ENCODE results near the gene LRRFIP1.

Gene LRRFIP1

GRCh38 chr2:237638176-237638575 is 10.8 kb downstream of the LRRFIP1 start:
- Histone ChIP-seq H3K27me3 (ENCODE audit: control insufficient read depth, insufficient read depth, low read length) (no peaks in the 10 kb centered on the region), H3K36me3 (ENCODE audit: insufficient read depth, low read length) (peaks cover 24% of the 10 kb centered on the region), H3K9me3 (replicated peaks; ENCODE audit: low read length) (no peaks in the 10 kb centered on the region), H3K4me3 (ENCODE audit: low read length) (no peak overlapping the region), H3K4me2 (ENCODE audit: low read length) (no peak overlapping the region), H3K4me1 (ENCODE audit: control insufficient read depth, insufficient read depth, low read length) (peaks cover 8% of the 10 kb centered on the region), H3K9ac (ENCODE audit: low read depth, low read length) (no peak overlapping the region)

DNA sequence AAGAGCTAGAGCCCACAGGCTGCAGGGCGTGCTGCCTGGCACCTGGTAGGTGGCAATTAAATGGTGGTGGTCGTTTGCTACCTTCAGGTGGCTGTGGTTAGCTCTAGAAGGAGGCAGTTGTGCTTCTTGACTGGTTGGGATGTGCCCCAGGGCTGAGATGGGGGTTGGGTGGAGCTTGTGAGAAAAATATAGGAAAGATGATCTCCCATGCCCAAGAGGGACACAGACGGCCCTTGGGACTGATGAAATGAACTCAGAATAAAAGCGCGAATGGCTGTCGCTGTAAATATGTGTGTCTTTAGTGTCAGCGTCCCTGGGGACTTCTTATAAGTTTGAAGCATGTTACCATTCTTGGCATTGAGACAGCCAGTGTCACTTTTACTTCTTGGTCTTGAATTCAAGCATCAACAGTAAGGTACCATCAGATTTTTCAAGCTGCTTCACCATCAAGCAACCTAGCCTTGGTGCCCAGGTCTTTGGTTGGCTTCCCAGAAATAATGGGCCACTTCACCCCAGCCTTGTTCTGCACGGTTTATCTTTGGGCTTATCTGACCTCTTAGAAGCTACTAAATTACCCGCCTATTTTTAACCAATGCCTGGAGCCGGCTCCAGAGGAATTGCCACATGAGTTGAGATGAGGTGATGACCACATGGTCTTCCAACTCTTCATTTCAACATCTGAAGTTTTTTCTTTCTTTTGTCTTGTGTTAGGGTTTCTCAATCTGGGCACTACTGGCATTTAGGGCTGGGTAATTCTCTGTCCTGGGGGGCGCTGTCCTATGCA is 11.9 kb downstream of the LRRFIP1 start:
- H3K9ac ChIP-seq (ENCODE audit: low read depth, low read length), result no peak overlapping the region
- H3K27me3 ChIP-seq (ENCODE audit: control insufficient read depth, insufficient read depth, low read length), result no peaks in the 10 kb centered on the region
- peaks cover 19% of the 10 kb centered on the region for H3K36me3 ChIP-seq (ENCODE audit: insufficient read depth, low read length)
- H3K4me1 ChIP-seq (ENCODE audit: control insufficient read depth, insufficient read depth, low read length), result peaks cover 5% of the 10 kb centered on the region
- no peak overlapping the region for H3K4me2 ChIP-seq (ENCODE audit: low read length)
- no peak overlapping the region for H3K4me3 ChIP-seq (ENCODE audit: low read length)
- H3K9me3 ChIP-seq (replicated peaks; ENCODE audit: low read length), result no peaks in the 10 kb centered on the region

DNA sequence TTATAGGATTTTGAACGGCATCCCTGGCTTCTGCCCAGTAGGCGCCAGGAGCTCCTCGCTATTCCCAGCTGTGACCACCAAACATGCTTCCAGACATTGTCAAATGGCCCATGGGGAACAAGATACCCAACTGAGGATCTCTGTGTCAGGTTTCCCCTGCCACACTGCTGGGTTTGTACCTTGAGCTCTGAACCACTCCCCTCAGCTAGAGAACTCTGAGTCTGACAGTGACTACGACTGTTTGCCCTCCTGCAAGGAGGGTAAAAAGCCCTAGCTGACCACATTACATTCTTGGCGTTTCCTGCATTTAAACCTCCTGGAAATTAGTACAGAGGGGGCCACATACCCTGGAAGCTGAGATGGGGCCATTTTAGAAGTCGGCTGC is 12.4 kb downstream of the LRRFIP1 start:
- Histone ChIP-seq H3K9me3 (replicated peaks; ENCODE audit: low read length) (no peaks in the 10 kb centered on the region), H3K27me3 (ENCODE audit: control insufficient read depth, insufficient read depth, low read length) (no peaks in the 10 kb centered on the region), H3K4me1 (ENCODE audit: control insufficient read depth, insufficient read depth, low read length) (peaks cover 5% of the 10 kb centered on the region), H3K36me3 (ENCODE audit: insufficient read depth, low read length) (peaks cover 16% of the 10 kb centered on the region), H3K9ac (ENCODE audit: low read depth, low read length) (no peak overlapping the region), H3K4me3 (ENCODE audit: low read length) (no peak overlapping the region), H3K4me2 (ENCODE audit: low read length) (no peak overlapping the region)

- no peaks in the 10 kb centered on the region for H3K27me3 ChIP-seq (ENCODE audit: control insufficient read depth, insufficient read depth, low read length)
- H3K9me3 ChIP-seq (replicated peaks; ENCODE audit: low read length), result no peaks in the 10 kb centered on the region
- no peak overlapping the region for H3K4me3 ChIP-seq (ENCODE audit: low read length)
- no peak overlapping the region for H3K4me2 ChIP-seq (ENCODE audit: low read length)
- no peak overlapping the region for H3K9ac ChIP-seq (ENCODE audit: low read depth, low read length)
- peaks cover 5% of the 10 kb centered on the region for H3K4me1 ChIP-seq (ENCODE audit: control insufficient read depth, insufficient read depth, low read length)
- H3K36me3 ChIP-seq (ENCODE audit: insufficient read depth, low read length), result peaks cover 20% of the 10 kb centered on the region
Measured at GRCh38 chr2:237640493-237640998, 13.2 kb downstream of the LRRFIP1 start.

- no peak overlapping the region for H3K4me2 ChIP-seq (ENCODE audit: low read length)
- H3K4me3 ChIP-seq (ENCODE audit: low read length), result no peak overlapping the region
- peaks cover 23% of the 10 kb centered on the region for H3K36me3 ChIP-seq (ENCODE audit: insufficient read depth, low read length)
- no peaks in the 10 kb centered on the region for H3K9me3 ChIP-seq (replicated peaks; ENCODE audit: low read length)
- no peaks in the 10 kb centered on the region for H3K27me3 ChIP-seq (ENCODE audit: control insufficient read depth, insufficient read depth, low read length)
- no peak overlapping the region for H3K9ac ChIP-seq (ENCODE audit: low read depth, low read length)
- peaks cover 5% of the 10 kb centered on the region for H3K4me1 ChIP-seq (ENCODE audit: control insufficient read depth, insufficient read depth, low read length)
Measured at GRCh38 chr2:237642038-237642734, 14.8 kb downstream of the LRRFIP1 start.

DNA sequence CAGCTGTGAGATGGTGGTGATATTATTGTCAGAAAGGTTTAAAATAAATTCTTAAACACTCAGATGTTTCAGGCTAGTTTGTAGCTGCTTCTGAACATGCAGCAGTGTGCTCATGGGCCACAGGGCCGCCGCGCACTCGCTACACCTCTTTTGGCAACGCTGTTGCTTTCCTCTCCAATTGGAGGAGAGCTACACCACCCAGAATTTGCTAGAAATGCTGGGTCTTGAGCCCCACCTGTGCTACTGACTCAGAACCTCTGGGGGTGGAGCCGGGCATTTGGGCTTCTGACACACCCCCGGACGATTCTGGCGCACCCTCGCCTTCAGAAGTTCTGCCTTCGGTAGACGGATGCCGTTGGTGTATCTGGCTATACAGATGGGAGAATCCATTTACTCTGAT is 15.7 kb downstream of the LRRFIP1 start:
- H3K36me3 ChIP-seq (ENCODE audit: insufficient read depth, low read length), result peaks cover 23% of the 10 kb centered on the region
- no peaks in the 10 kb centered on the region for H3K27me3 ChIP-seq (ENCODE audit: control insufficient read depth, insufficient read depth, low read length)
- H3K9ac ChIP-seq (ENCODE audit: low read depth, low read length), result no peak overlapping the region

DNA sequence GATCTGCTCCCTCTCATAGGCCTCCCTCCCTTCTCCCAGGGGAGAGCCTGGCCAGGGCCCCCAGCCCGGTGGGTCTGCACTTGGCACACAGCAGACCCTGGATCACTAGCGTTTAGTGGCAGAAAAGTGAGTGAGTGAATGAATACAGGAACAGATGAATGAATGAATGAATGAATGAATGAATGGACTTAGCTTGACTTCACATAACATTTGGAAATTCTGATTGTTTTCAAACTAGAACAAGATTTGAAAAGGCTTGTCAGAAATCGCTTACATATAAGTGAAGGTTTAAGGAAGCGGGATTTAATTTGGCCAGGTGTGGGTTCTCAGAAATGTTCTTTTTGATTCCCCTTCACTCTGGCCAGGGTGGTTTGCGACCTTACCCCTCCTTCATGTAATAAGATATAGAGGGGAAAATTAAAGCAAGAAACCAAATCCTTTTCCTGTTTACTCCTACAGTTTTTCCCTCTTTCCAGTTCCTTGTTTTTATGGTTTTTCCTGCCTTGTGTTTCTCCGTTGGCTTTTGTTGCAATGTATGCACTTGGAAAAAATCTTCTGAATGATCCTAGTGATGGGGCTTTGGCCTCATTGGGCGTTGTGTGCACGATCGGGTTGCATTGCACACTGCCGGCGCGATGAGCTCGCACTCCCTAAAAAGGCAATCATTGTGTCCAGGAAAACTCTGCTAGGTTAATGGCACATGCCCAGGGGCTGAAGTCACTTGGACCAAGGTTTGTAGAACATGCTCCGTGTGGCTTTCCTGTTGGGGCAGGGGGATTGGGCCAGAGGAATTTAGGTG is 16.4 kb downstream of the LRRFIP1 start:
- H3K36me3 ChIP-seq (ENCODE audit: insufficient read depth, low read length), result peaks cover 23% of the 10 kb centered on the region
- H3K4me1 ChIP-seq (ENCODE audit: control insufficient read depth, insufficient read depth, low read length), result peaks cover 5% of the 10 kb centered on the region
- H3K27me3 ChIP-seq (ENCODE audit: control insufficient read depth, insufficient read depth, low read length), result no peaks in the 10 kb centered on the region
- no peak overlapping the region for H3K4me3 ChIP-seq (ENCODE audit: low read length)
- no peaks in the 10 kb centered on the region for H3K9me3 ChIP-seq (replicated peaks; ENCODE audit: low read length)
- no peak overlapping the region for H3K9ac ChIP-seq (ENCODE audit: low read depth, low read length)
- no peak overlapping the region for H3K4me2 ChIP-seq (ENCODE audit: low read length)

More for the DNA sequence above, 15.7 kb downstream of the LRRFIP1 start:
- H3K9me3 ChIP-seq (replicated peaks; ENCODE audit: low read length), result no peaks in the 10 kb centered on the region
- no peak overlapping the region for H3K4me2 ChIP-seq (ENCODE audit: low read length)
- H3K4me3 ChIP-seq (ENCODE audit: low read length), result no peak overlapping the region
- peaks cover 5% of the 10 kb centered on the region for H3K4me1 ChIP-seq (ENCODE audit: control insufficient read depth, insufficient read depth, low read length)

GRCh38 chr2:237644381-237644703 is 17.0 kb downstream of the LRRFIP1 start:
- H3K4me2 ChIP-seq (ENCODE audit: low read length), result no peak overlapping the region
- peaks cover 23% of the 10 kb centered on the region for H3K36me3 ChIP-seq (ENCODE audit: insufficient read depth, low read length)
- no peaks in the 10 kb centered on the region for H3K9me3 ChIP-seq (replicated peaks; ENCODE audit: low read length)
- H3K27me3 ChIP-seq (ENCODE audit: control insufficient read depth, insufficient read depth, low read length), result no peaks in the 10 kb centered on the region
- no peak overlapping the region for H3K9ac ChIP-seq (ENCODE audit: low read depth, low read length)
- H3K4me3 ChIP-seq (ENCODE audit: low read length), result no peak overlapping the region
- peaks cover 5% of the 10 kb centered on the region for H3K4me1 ChIP-seq (ENCODE audit: control insufficient read depth, insufficient read depth, low read length)

- Histone ChIP-seq H3K9me3 (replicated peaks; ENCODE audit: low read length) (no peaks in the 10 kb centered on the region), H3K4me3 (ENCODE audit: low read length) (no peak overlapping the region), H3K4me1 (ENCODE audit: control insufficient read depth, insufficient read depth, low read length) (no peaks in the 10 kb centered on the region), H3K27me3 (ENCODE audit: control insufficient read depth, insufficient read depth, low read length) (no peaks in the 10 kb centered on the region), H3K36me3 (ENCODE audit: insufficient read depth, low read length) (peaks cover 23% of the 10 kb centered on the region), H3K4me2 (ENCODE audit: low read length) (no peak overlapping the region), H3K9ac (ENCODE audit: low read depth, low read length) (no peak overlapping the region)
Measured at GRCh38 chr2:237645261-237645660, 17.9 kb downstream of the LRRFIP1 start.

DNA sequence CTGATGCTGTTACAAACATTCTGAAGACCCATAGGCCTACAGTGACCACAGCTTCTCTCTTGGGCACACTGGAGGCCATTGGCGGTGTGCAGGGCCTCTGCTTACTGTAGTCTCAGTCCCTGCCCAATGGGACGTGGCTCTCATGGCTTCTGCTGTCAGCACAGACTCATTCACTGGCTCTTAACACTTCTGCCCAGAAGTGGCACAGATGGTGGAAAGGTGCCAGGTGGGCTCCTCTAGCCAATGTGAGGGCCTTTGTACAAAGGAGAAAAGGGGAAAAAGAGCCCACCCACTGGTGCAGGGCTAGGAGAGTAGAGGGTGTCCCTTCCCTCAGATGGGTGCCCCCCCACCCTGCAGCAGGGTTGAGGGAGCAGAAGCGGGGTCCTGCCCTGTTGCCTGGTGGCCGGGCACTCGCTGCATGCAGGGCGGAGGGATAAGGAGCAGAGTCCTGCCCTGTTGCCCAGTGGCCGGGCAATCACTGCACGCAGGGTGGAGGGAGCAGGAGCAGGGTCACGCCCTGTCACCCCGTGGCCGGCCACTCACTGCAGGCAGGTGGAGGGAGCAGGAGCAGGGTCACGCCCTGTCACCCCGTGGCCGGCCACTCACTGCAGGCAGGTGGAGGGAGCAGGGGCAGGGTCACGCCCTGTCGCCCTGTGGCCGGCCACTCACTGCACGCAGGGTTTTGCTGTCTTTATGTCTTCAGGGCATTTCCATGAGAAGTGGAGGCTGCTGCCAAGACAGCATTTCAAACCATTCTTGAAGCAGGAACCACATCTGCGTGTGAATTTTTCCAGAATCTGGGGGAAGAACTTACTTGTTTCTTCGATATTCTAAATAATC is 20.0 kb downstream of the LRRFIP1 start:
- Histone ChIP-seq H3K36me3 (ENCODE audit: insufficient read depth, low read length) (peaks cover 18% of the 10 kb centered on the region), H3K27me3 (ENCODE audit: control insufficient read depth, insufficient read depth, low read length) (no peaks in the 10 kb centered on the region), H3K4me2 (ENCODE audit: low read length) (no peak overlapping the region), H3K9ac (ENCODE audit: low read depth, low read length) (no peak overlapping the region), H3K4me1 (ENCODE audit: control insufficient read depth, insufficient read depth, low read length) (no peaks in the 10 kb centered on the region), H3K4me3 (ENCODE audit: low read length) (no peak overlapping the region), H3K9me3 (replicated peaks; ENCODE audit: low read length) (no peaks in the 10 kb centered on the region)

GRCh38 chr2:237648016-237648381 is 20.6 kb downstream of the LRRFIP1 start:
- Histone ChIP-seq H3K36me3 (ENCODE audit: insufficient read depth, low read length) (peaks cover 21% of the 10 kb centered on the region), H3K9ac (ENCODE audit: low read depth, low read length) (no peak overlapping the region), H3K4me3 (ENCODE audit: low read length) (no peak overlapping the region), H3K9me3 (replicated peaks; ENCODE audit: low read length) (no peaks in the 10 kb centered on the region), H3K4me1 (ENCODE audit: control insufficient read depth, insufficient read depth, low read length) (no peaks in the 10 kb centered on the region), H3K4me2 (ENCODE audit: low read length) (no peak overlapping the region), H3K27me3 (ENCODE audit: control insufficient read depth, insufficient read depth, low read length) (no peaks in the 10 kb centered on the region)

Measured in skeletal muscle satellite cell (primary cell).